Hippocampal formation (tissue), 2 donors: ENCODE measurements around the gene HS3ST5.
"Not testable (repeated sequence)": the region's sequence is repeated elsewhere in the genome, so short reads cannot be mapped to it uniquely, and the experiment has no call there.

Experiments
- DNase-seq, 2 donors: peaks; one replicate each; lab custom pipeline; 2025; lab: John Stamatoyannopoulos, UW

Gene HS3ST5

DNA sequence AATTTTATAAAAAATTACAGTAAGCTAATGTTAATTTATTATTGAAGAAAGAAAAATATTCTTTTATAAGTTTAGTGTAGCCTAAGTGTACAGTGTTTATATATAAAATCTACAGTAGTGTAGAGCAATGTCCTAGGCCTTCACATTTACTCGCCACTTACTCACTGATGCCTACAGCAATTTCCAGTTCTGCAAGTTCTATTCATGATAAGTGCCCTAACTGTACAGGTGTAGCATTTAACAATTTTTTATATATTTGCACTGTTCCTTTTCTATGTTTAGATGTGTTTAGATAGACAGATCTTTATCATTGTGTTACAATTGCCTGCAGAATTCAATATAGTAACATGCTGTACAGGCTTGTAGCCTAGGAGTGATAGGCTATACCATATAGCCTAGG, 291.8 kb downstream of the HS3ST5 start:
- no peak for DNase-seq

DNA sequence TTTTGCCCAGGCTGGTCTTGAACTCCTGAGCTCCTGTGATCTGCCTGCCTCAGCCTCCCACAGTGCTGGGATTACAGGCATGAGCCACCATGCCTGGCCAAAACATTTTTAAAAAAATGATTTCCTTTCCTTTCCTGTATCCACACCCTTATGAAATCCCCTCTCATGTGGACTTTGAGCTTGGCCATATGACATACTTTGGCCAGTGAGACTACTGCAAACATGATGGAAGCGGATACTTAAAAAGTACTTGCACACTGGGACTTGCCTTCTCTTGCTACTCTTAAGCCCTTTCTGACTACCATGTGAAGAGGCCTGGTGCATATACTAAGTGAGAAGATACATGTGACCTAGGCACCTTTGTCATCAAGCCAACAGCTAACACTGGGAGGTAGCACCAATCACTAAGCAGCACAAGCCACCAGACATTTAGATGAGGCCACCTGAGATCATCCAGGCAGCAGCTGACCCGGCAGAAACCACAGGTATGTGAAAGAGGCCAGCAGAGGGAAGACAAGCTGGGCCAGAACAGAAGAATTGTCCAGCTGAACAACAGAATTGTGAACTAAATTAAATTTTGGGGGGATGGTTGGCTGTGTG, 293.4 kb downstream of the HS3ST5 start:
- DNase-seq = no peak

DNA sequence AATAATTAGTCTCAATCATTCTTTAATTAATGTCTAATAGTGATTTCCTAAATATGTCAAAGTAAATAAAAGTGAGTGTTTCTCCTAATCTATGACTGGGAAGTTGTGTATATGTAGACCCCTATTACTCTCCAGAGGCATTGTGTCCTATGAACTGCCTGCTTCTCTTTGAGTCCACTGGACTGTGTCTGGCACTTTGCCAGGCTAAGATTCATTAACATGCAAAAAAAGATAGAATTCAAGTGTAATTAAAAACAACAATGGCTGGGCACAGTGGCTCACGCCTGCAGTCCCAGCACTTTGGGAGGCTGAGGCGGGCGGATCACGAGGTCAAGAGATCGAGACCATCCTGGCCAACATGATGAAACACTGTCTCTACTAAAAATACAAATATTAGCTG, 298.3 kb downstream of the HS3ST5 start:
- not testable (repeated sequence) for DNase-seq

DNA sequence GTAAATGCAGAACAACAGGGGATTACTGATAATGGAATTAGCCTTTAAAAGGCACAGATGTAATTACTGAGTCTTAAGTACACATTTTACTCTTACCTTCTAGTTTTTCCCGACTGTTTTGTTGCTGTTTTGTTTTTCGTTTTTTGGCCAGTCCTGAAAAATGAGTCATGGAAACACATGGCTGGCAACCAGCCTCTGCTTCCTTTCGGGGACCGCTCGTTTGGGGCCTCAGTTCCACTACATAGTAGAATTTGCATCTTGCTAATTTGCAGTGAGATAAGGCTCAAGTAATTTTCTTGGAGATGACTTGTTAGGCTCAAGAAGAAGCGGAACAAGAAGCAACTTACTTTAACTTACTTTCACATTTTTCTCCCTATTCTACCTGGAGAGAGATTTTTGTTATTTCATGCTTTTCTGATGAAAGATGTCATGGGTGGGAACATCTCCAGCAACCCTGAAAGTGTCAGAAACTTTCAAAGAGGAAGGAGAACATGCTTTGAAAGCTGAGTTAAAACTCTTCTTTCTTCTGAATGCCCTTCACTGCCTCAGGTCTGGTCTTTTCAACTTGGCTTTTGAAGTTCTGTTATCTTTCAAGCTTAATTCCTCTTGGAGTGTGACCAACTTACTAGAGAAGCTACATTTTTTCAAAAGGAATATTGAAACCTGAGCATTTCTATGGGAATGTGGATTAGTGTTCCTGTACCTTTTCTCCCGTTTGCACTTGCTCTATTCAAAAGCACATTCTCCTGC, 300.4 kb downstream of the HS3ST5 start:
- DNase-seq = no peak

DNA sequence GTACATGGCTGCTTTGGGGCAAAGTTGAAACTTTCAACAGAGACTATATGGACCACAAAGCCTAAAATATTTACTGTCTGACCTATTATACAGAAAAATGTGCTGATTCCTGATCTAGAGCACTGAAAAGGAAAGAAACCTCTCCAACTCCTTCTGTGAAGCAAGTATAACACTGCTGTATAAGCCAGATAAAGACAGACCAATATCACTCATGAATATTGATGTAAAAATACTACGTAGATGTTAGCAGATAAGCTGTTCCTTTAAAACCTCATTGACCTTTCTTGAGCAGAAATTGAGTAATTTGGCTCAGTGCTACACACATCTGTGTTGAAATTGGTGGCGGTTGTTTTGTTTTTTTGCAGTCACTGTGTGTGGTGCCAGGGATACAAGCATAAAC, 302.0 kb downstream of the HS3ST5 start:
- no peak for DNase-seq

DNA sequence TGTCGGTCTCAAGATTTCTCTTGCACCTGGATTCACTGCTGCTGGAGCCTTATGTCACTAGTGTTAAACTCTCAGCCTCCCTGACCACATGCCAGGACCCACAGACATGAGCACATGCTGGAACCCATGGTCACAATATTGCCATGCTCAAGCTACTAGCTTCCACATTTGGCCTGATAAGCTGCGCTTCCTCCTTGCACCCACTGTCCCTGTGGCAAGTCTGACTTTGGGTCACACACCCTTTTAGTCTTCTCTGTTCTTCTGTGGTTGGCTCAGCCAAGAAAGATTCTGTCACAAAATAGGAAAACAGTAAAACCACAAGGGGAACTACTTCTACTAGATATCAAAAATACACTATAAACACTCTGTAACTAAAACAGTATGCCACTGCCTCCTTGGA, 303.0 kb downstream of the HS3ST5 start:
- DNase-seq = no peak

DNA sequence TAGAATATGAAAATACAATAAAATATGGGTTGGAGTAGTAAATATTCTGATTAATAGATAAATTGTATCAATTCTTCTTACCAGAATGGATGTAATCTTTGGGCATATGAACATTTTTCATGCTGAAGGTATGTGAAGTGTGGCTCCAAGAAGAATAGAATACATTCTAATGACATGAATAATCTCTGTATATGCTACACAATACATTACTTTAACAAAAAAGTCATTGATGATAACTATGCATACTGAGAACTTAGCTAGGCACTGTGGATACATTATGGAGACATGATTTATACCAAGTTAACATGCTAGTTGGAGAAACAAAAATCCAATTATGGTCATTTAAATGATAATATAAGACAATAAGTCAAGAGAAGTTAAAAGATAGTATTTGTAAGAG, 309.2 kb downstream of the HS3ST5 start:
- no peak for DNase-seq

DNA sequence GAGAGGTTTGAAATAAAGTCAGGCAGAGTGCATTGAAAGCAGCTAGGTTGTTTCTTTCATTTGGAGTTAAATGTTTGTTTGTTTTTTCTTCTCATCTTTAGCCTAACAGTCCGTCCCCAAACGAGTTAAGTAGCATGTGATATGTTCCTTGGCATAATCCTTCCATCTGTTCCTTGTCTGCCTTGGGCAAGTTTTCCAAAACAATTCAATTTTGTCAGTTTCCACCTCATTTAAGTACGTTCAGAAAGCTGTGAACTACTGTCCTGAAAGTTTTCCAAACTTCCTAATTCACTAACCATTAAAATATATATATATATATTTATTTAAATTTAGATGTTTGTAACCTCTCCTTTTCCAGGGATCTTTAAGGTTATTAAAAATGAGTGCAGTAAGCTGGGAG, 310.1 kb downstream of the HS3ST5 start:
- DNase-seq = no peak

DNA sequence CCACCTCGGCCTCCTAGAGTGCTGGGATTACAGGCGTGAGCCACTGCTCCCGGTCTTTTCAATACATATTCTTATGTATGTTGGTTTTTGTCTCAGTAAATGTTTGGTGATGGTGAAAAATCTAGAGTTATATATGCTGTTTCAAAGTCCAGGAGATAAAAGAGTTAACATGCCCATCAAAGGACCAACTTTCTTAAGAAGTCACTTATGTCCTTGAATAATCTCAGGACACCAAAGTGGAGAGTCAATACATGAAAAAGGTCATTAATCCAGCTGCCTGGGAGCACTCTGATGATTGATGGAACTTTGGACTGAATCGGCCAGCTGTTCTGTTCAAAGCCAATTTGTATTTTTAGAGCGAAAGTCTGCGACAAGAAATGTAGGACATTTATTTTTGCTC, 312.1 kb downstream of the HS3ST5 start:
- no peak for DNase-seq

DNA sequence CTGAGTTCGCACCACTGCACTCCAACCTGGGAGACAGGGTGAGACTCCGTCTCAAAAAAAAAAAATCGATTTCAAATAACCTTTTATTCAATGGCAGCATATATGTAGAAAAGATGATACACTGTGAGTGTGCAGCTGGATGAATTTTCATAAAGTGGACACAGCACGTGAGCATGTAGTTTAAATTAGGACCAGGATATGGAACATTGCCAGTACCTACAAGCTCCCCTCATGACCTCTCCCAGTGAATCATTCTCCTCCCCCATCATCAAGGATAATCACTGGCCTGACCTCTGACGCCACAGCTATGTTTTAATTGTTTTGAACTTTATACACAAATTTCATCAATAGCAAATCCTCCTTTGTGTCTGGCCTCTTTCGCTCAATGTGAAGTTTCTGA, 318.1 kb downstream of the HS3ST5 start:
- no peak for DNase-seq

DNA sequence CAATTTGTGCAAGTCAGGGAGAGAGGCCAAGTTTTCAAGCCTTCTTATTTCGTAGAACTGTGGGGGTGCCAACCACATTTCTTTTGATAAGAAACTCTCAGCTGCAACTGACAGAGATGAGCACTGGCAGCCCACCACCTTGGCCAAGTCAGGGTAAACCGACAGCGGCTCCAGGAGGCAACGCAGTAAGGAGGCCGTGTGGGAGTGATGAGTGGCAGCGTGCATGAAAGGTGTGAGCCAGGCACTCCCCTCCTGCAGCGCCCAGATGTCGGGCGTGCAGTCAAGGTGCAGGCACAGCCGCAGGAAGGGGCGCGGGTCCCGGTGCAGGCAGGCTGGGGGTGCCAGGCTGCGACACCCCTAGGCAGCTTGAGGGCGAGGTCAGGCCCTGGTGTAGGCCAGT, 322.6 kb downstream of the HS3ST5 start:
- no peak for DNase-seq

DNA sequence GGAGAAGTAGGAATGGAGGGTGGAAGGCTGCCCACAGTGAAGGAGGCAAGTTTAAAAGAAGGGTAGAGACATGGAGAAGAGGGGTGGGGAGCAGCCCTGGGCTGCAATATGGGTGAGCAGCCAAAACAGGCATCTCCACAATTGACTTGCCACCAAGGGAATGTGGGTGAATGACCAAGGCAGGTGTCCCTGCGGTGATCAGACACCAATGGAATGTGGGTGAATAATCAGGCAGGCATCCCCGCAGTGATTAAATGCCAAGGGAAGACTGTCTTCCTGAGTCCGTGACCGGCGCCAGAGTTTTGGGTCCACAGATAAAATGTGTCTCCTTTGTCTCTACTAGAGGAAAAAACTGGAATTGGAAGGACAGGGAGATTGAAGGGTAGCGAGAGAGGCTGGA, 325.7 kb downstream of the HS3ST5 start:
- DNase-seq = not testable (repeated sequence)

DNA sequence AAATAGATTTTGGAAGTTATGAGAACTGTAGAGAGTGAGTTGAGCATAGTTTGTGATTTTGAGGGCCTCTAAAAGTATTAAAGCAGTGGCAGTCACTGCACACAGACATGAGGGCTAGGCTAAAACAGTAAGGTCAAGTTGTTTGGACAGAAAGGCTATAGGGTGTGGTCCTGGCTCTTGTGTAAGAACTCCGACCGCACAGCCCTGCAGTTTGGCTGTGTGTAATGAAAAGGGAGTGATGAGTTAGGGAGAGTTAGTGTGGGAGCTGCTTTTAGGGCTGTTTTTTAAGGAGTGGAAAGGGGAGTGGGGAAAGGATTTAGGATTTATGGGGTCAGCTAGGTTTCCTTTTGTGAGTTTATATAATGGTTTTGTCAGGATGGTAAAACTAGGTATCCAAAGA, 328.7 kb downstream of the HS3ST5 start:
- DNase-seq = not testable (repeated sequence)

DNA sequence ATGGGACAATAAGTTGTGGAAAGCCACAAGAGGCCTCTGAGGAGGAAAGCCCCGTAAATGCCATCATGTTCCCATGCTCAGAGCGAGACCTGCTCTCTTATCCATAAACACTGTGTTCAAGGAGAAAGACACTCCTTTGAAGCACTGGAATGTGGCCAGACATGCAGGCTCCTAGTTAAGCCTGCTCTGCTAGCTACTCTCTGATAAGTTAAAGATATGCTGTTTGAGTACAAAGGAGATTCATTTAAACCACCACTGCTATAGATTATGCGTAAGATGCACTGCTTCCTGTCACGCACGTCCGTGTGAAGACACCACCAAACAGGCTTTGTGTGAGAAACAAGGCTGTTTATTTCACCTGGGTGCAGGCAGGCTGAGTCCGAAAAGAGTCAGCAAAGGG, 331.3 kb downstream of the HS3ST5 start:
- DNase-seq = not testable (repeated sequence)

DNA sequence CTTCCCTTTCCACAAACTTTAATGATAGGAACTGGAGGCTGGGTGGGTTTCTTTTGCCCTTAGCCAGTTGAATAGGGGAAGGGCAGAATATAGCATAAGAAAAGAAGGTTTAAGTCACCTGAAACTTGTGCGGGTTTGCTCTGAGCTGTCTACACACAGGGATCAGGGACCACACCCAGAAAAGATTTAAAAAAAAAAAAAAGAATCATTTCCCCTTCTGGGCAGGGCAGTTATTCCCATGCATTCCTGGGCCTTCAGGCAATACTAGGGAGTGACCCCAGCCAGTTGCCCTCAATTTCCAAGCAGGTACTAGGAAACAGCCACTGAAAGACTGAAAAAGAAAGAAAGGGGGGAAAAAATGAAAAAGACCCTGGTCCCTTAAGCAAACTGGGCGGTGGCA, 332.3 kb downstream of the HS3ST5 start:
- DNase-seq = no peak

DNA sequence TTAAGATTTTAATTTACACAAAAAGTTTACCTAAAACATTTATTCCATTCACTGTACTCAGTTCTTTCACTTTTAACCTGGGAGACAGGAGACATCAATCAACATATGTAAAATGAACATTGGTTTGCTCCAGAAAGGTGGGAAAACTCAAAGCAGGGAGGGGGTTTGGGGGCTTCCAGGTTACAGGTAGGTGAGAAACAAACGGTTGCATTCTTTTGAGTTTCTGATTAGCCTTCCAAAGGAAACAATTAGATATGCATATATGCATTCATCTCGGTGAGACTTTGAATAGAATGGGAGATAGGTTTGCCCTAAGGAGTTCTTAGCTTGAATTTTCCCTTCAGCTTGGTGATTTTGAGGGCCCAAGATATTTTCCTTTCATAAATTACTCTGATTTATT, 333.6 kb downstream of the HS3ST5 start:
- no peak for DNase-seq

DNA sequence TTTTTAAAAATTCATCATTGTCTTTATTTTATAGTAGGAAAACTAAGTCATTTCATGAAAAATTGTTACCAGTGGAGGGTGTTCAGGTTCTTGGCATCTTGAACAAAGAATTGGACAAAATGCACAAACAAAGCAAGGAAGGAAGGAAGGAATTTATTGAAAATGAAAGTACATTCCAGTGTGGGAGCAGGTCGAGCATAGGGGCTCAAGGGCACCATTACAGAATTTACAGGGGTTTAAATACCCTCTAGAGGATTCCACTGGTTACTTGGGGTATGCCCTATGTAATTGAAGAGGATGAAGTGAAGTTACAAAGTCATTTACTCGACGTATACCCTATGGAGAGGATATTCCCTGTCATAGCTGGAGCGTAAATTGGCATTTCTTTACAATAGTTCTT, 334.5 kb downstream of the HS3ST5 start:
- no peak for DNase-seq

DNA sequence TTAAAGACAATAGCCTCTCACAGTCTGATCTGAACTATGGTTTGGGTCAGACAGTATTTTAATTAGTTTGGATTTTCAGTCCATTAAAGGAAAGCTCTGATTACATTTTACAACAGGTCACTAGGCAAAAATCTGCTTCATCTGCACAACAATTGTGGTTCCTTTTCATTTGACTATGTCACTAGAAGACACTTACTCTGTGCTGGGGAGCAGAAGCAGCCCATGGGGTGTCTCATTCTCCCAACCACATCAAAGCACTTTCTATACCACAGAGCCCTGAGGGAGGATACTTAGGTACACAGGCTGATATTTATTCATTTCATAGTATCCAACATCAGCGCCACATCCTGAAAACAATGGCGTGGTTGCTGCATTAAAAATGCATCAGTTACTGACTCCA, 335.3 kb downstream of the HS3ST5 start:
- DNase-seq = no peak
